ENCODE results near the gene RNLS.

Gene RNLS

DNA sequence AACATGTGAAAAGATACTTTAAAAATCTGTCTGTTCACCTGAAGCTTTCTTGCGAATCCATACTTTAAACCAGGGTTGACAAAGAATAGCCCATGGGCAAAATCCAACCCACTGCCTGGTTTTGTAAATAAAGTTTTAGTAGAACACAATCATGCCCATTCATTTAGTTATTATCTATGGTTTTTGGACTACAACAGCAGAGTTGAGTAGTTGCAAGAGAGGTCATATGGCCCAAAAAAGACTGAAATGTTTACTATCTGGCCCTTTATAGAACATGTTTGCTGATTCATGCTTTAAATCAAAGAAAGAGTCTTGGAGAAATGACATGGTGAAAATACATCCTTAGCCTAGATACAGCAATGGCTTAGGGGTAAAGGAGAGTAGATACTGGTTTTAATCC is 356.2 kb downstream of the RNLS start:
- Mint-ChIP-seq H3K36me3 (ENCODE audit: low read depth) (no peaks in the 10 kb centered on the region), H3K27me3 (ENCODE audit: low read depth) (no peaks in the 10 kb centered on the region), H3K4me3 (no peak overlapping the region), H3K4me1 (peaks cover 48% of the 10 kb centered on the region), H3K9me3 (peaks cover 4% of the 10 kb centered on the region), H3K27ac (peak overlapping the region; percentile 42 to 84 (median 58))
- TF ChIP-seq, protein P1, sequence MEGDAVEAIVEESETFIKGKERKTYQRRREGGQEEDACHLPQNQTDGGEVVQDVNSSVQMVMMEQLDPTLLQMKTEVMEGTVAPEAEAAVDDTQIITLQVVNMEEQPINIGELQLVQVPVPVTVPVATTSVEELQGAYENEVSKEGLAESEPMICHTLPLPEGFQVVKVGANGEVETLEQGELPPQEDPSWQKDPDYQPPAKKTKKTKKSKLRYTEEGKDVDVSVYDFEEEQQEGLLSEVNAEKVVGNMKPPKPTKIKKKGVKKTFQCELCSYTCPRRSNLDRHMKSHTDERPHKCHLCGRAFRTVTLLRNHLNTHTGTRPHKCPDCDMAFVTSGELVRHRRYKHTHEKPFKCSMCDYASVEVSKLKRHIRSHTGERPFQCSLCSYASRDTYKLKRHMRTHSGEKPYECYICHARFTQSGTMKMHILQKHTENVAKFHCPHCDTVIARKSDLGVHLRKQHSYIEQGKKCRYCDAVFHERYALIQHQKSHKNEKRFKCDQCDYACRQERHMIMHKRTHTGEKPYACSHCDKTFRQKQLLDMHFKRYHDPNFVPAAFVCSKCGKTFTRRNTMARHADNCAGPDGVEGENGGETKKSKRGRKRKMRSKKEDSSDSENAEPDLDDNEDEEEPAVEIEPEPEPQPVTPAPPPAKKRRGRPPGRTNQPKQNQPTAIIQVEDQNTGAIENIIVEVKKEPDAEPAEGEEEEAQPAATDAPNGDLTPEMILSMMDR (IDR thresholded peaks at IDR 0.05; ENCODE audit: unreplicated experiment in 3 of 3) = no peak

DNA sequence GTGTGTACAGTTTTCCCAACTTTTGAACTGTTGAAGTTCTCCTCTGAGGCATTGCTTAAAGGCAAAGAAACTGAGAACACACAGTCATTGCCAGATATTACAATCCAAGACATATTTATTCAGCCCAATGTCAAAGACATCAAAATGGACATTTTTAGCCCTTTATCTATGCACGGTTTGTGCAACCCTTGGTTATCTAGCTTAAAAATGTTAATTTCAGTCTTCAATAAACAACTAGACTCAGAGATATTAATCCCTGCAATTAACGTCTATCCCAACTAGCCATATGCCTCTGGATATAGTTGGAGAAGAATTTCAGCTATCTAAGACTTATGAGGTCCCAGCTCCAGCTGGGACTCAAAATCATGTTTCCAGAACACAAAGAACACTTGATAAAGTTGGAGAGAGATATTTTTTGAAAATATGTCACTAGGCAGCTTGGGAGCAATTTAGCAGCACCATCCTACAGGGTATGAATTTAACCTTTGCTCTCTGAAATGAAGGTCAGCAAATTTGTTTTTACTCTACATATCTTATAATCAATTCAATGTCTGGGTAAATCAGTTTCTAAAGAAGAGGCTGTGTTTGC is 357.0 kb downstream of the RNLS start:
- H3K4me3 Mint-ChIP-seq = peak overlapping the region in 1 of 3 experiments; percentile 11
- H3K27me3 Mint-ChIP-seq (ENCODE audit: low read depth) = no peaks in the 10 kb centered on the region
- H3K4me1 Mint-ChIP-seq = peaks cover 45% of the 10 kb centered on the region

More for the DNA sequence above, 357.0 kb downstream of the RNLS start:
- no peaks in the 10 kb centered on the region for H3K36me3 Mint-ChIP-seq (ENCODE audit: low read depth)
- peaks cover 4% of the 10 kb centered on the region for H3K9me3 Mint-ChIP-seq
- TF ChIP-seq, protein P1 (IDR thresholded peaks at IDR 0.05; ENCODE audit: unreplicated experiment in 3 of 3) = no peak
- peak overlapping the region; percentile 42 to 74 (median 52) for H3K27ac Mint-ChIP-seq

Measured in nephron (organoid).